Measurements from ENCODE around the gene C1orf226. TPM values are rescaled to one million over a fixed set of nuclear protein-coding genes. Genes with fewer than 3 reads are reported as not detected.

C1orf226 gene
- total and polyA plus RNA-seq, 9 of the 15 experiments (the other 6 are each of a cell fraction or from before 2014, with no cell fraction given) = 0.10 to 1.4 (median 0.47) TPM

DNA sequence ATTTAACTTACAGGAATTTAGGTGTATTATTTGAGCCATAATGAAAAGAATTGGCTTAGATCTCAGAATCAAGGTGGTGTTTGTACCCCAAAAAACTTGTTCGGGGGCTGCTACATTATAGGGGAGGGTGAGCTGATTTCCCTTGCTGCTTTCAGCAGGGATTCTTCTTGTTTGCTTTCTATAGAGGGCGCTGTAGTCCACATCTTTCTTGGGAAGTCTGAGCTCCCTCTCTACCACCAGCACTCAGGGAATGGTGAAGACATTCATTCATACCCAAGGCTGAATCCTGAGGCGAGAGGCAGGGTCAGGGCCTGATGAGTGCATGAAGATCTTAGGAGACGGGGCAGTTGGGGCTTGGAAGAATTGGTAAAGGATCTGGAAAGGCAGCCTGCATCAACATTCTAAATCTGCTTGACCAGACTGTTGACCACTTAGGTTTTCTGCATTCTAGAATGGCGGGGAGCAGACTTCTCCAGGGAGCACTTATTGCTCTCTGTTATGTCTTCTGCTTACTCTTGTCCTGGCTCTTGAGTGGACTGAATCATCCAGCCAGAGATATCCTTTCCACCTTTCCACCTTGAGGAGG, 23.8 kb upstream of the C1orf226 start:
- Histone ChIP-seq H3K4me2 (ENCODE audit: insufficient read depth, low read length) (no peak overlapping the region), H3K4me1 (replicated peaks in 1 of 2; ENCODE audit: control insufficient read depth in 2 of 2, insufficient read depth in 2 of 2, low read length in 2 of 2) (peaks cover 9 to 33% of the 10 kb centered on the region in 2 experiments; a peak in 4 of 5 replicates), H4K20me1 (replicated peaks; ENCODE audit: control insufficient read depth, insufficient read depth, low read length) (no peaks in the 10 kb centered on the region), H3K9ac (ENCODE audit: insufficient read depth in 1 of 2, low read depth in 2 of 2, low read length in 2 of 2) (no peak overlapping the region), H3K27me3 (ENCODE audit: control insufficient read depth in 2 of 2, insufficient read depth in 2 of 2, low read length in 2 of 2) (no peaks in the 10 kb centered on the region), H3K27ac (ENCODE audit: extremely low read depth, low read depth, low read length) (no peak overlapping the region; the same call in 1 of the 3 replicates), H2AFZ (ENCODE audit: low read depth, low read length) (peak overlapping the region; percentile 66; the same call in 1 of the 2 replicates), H3K4me3 (no peak overlapping the region), H3K79me2 (ENCODE audit: control insufficient read depth, insufficient read depth, low read length) (no peaks in the 10 kb centered on the region), H3K9me3 (replicated peaks; ENCODE audit: control insufficient read depth, insufficient read depth, low read depth, low read length) (no peaks in the 10 kb centered on the region), H3K36me3 (ENCODE audit: control insufficient read depth, insufficient read depth, low read length) (no peaks in the 10 kb centered on the region), H3K9me1 (ENCODE audit: control insufficient read depth, insufficient read depth, low read length) (no peaks in the 10 kb centered on the region)
- POLR2A ChIA-PET = interaction anchor here (0.5 to 1.1 kb wide), 3 partner anchors 18 to 821 kb away, joined by 3 to 4 read pairs (median 3); no protein-coding TSS in a partner anchor
- intact Hi-C loops (cut with micrococcal nuclease) (loop anchor here (1.0 to 10.0 kb wide), 4 partner anchors 35 to 257 kb away; partner anchors contain the start of genes UAP1 and UHMK1), in situ Hi-C loops (cut with MboI) (no loop called here)
- DNase-seq (ENCODE audit: extremely low read depth in 1 of 4, low spot score in 3 of 4) = peak; percentile 65 to 84 (median 72)
- ATAC-seq = peak; percentile 87
- peak; percentile 91 for FAIRE-seq
- BruUV-seq (replicated peaks) = no TSS peak
- CTCF ChIA-PET (ENCODE audit: low intra/inter-chr PET ratio) = interaction anchor here (2.4 kb wide), 1 partner anchor 34 kb away, joined by 19 read pairs; no protein-coding TSS in a partner anchor
- WGBS (ENCODE audit: insufficient coverage, low coverage, missing lambda C conversion rate) = 21% methylated on average over 4 of the region's 5 CpGs
- TF ChIP-seq ETS2 (tag; IDR thresholded peaks at IDR 0.05; ENCODE audit: borderline replicate concordance, poor library complexity, severe bottlenecking) (no peak), ADNP (tag; IDR thresholded peaks at IDR 0.05) (no peak), RBM34 (IDR thresholded peaks at IDR 0.05; ENCODE audit: borderline replicate concordance, insufficient read depth, low read length) (no peak), IRF2 (CRISPR knock-in tag; IDR thresholded peaks at IDR 0.05) (no peak), ZBTB8A (IDR thresholded peaks at IDR 0.05; ENCODE audit: partially characterized antibody) (no peak), RFX7 (CRISPR knock-in tag; IDR thresholded peaks at IDR 0.05) (no peak), MECOM (CRISPR knock-in tag; IDR thresholded peaks at IDR 0.05) (no peak), KLF6 (CRISPR knock-in tag; IDR thresholded peaks at IDR 0.05; ENCODE audit: borderline replicate concordance) (no peak), SMAD1 (IDR thresholded peaks at IDR 0.05; ENCODE audit: low read depth, low read length, partially characterized antibody) (no peak), ZNF316 (IDR thresholded peaks at IDR 0.05) (no peak), SMARCA4 (IDR thresholded peaks at IDR 0.05) (no peak), EHMT2 (IDR thresholded peaks at IDR 0.05) (peak; percentile 59; the same call in 1 of the 2 replicates), ZNF165 (CRISPR knock-in tag; IDR thresholded peaks at IDR 0.05; ENCODE audit: borderline replicate concordance) (no peak)
- TF ChIP-seq, protein P1, sequence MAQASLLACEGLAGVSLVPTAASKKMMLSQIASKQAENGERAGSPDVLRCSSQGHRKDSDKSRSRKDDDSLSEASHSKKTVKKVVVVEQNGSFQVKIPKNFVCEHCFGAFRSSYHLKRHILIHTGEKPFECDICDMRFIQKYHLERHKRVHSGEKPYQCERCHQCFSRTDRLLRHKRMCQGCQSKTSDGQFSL (CRISPR knock-in tag; IDR thresholded peaks at IDR 0.05) = no peak
- TF ChIP-seq, protein P1 (tag; IDR thresholded peaks at IDR 0.05) = no peak
- TF ChIP-seq, protein P2, sequence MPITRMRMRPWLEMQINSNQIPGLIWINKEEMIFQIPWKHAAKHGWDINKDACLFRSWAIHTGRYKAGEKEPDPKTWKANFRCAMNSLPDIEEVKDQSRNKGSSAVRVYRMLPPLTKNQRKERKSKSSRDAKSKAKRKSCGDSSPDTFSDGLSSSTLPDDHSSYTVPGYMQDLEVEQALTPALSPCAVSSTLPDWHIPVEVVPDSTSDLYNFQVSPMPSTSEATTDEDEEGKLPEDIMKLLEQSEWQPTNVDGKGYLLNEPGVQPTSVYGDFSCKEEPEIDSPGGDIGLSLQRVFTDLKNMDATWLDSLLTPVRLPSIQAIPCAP (CRISPR knock-in tag; IDR thresholded peaks at IDR 0.05; ENCODE audit: borderline replicate concordance) = no peak
